GM19351 (cell line): ENCODE measurements around the gene FNTB.

ENCODE experiments used
- ATAC-seq: cut with Tn5 transposase; IDR thresholded peaks from one replicate; pipeline ENCODE4 v1.9.1; 2021; ENCODE audit warnings: mild to moderate bottlenecking, moderate library complexity; ENCODE audit not compliant: unreplicated experiment

FNTB gene

DNA sequence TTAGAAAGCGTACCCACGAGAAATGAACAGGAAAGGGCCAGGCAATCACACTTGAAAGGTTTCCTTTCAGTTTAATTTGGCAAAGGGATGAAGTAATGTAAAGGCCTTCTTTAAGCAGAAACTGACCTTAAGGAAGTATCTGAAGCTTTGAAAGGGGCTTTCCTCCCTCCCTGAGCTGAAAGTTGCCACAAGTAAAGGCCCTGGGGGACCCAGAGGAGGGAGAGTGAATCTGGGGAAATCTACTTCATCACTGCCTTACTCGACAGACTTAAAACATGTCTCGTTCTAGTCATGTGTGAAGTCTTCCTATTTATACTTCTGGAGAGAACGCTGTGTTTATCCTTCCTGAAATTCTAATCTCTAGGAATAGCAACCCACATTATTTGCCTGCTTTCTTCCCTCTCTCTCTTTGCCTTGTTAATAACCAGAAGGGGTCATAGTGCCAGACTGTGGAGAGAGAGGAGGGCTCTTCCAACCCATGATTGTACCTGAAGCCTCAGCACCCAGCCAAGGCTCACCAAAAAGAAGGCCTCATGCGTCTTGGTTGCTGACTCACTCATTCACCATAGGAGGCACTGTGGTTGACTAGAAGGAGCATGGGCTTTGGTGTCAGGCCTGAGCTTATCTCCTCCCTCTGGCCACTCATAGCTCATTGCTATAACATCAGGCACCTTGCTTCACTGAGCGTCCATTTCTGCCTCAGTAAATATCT lies 33.9 kb upstream of the FNTB start:
- ATAC-seq, result peak; percentile 89

DNA sequence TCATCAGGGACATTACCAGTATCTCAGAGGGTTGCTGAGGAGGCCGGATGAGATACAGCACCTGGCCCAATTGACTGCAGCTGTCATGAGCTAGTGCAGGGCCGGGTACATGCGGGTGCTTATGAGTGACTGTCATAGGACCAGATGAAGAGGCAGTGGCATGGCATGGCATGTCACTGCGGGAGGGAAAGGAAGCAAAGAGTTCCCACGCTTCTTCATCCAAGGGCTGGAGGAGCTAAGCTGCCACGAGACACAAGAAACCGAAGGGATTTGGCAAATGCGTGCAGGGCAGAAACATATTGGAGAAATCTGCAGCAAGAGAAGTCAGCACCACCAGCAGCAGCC lies 33.4 kb upstream of the FNTB start:
- no peak for ATAC-seq

DNA sequence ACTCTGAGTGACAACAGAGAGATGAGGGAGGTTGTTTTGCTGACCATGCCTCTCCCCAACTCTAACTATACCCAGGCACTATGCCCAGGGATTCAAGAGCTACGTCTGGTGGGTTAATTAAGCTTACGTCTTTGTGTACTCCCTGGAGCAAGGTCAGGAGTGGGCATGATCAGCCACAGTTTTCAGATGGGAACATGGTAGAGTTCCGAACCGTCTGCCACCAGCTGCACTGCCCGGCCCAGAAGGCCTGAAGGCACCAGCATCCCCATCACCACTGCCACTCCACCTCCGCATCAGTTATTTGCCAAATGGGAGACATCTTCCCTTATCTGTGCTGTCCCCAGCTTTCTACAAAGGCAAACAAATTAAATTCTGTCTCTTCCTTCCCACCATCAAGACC lies 33.0 kb upstream of the FNTB start:
- ATAC-seq, result no peak

DNA sequence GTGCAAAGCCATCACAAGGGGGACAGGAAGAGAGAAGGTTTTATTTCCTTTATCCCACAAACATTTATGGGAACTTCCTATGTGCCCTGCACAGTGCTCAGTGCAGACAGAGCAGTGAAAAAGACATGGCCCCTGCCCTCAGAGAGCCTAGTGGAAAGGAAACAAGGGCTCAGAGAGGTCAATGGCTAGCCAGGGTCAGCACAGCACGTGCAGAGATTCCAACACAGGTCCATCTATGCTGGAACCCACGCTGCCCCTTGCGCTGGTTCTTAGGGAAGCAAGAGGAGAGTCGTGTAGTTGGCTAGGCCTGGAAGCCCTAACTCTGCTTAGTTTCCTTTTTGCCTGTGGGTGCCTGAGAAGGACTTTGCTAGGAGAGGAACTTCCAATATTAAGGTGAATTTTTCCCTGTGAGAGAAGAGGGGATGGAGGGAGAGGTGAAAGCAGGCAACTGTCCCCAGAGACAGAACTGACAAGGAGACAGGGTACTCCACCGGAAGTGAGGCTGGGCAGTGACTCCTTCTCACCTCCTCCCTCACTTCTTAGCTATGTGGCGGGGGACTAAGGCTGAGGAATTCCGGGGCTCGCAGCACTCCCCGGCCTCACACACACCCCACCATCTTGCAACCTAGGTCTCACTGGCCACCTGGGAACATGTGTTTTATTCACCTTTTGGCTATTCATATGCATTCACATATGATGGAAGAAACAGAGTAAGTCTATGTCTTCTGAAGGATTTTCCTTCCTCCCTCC lies 32.0 kb upstream of the FNTB start:
- no peak for ATAC-seq

DNA sequence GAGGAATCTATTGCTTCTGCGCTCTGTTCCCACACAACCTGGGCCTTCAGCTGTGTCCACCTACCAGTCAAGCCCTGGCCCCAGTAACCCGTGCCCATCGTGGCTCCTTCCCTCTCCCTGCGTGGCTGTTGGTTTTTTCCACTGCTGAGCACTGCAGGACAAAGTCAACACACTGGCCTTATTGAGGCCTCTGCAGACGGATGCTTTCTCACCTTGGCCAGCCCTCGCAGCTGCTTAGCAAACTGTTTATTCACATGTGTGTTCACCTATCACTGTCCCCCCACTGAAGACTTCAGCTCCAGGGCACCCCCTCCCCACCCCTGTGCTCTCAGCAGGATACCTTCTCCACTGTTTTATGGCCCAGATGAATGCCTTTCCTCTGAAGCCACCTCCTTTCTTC lies 31.4 kb upstream of the FNTB start:
- ATAC-seq, result no peak

DNA sequence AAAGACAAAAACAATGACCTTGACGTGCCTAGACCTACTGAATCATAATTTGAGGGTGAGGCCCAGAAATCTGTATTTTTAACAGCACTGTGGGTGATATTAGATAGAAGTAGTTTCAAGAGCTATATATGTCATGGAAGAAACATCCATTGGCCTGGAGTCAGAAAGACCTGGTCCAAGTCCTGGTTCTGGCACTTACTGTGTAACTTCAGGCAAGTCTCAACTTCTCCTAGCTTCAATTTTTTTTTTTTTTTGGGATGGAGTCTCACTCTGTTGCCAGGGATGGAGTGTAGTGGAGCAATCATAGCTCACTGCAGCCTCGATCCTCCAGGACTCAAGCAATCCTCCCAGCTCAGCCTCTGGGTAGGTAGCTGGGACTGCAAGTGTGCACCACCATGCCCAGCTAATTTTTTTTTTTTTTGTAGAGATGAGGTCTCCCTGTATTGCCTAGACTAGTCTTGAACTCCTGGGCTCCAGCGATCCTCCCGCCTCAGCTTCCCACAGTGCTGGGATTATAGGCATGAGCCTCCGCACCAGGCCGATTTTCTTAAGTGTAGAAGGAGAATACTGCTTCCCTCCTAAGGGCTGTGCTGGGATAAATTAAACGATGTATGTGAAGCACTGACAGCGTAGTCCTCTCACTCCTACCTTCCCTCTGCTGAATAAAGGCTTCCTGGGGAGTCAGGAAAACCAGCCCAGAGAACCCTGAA lies 29.8 kb upstream of the FNTB start:
- ATAC-seq, result no peak

DNA sequence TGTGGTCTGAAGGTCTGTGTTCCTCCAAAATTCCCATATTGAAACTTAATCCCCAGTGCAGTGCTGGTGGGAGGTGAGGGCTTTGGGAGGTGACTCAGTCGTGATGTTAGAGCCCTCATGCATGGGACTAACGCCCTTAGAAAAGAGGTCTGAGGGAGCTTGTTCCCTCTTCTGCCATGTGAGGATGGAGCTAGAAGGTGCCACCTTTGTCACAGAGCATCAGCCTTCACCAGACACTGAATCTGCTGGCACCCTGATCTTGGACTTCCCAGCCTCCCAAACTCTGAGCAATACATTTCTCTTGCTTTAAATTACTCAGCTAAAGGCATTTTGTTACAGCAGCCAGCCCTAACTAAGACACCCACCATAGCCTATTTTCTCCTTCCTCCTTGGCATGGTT lies 28.5 kb upstream of the FNTB start:
- no peak for ATAC-seq

DNA sequence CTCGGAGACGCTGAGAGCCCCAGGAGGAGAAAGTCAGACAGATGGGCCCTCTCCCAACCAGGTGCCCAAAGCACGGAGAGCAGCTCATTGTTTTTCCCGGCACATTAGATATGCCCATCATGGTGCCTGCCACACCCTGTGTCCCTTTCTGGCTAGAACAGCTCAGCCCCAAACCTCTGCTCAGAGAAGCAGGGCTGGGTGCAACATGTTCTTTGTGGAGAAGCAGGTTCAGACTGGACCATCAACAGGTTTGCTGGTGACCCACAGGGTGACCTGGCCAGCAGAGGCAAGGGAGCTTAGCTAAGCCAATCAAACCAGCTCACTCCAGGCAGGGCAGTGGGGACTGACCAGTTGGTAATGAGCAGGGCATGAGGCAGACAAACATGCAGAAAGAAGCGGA lies 28.0 kb upstream of the FNTB start:
- ATAC-seq, result no peak

DNA sequence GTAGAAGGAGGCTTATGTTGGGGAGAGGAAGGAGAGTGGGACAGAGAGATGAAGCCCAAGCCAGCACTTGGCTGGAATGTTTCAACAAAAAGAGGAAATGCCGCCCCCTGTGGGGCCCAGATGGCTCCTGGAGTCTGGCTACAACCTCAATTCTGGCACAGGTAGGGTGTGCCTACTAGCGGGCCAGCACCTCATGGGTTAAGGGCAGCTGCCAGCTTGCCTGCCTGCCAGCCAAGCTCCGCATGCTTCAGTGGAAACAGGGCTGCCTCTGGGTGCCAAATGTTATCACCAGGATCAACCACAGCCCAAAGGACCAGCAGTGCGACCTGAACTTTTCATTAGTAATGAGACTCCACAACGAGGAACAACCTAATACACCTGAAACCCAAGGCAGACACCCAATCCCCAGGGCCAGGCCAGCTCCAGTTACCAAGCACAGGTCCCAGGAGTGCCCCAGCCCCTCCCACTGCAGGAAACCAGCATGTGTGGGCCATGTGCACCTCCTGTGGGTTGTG lies 25.9 kb upstream of the FNTB start:
- no peak for ATAC-seq

DNA sequence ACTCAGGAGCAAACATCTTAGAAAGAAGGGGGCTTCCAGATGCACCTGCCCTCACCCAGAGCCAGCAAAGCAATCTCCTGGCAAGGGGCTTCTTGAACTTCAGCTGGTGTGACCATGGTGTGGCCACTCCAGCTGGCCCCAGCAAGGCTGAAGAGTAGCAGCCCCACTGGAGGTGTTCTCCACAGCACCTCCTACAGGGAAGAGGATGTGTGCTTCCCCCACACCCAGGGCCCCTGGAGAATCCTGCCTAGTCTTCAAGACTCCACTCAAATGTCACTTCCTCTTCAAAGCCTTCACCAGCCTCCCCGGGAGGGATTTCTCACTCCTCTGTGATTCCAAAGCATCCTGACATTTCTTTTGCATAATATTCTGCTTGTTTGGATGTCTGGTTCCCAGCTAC lies 23.1 kb upstream of the FNTB start:
- no peak for ATAC-seq

DNA sequence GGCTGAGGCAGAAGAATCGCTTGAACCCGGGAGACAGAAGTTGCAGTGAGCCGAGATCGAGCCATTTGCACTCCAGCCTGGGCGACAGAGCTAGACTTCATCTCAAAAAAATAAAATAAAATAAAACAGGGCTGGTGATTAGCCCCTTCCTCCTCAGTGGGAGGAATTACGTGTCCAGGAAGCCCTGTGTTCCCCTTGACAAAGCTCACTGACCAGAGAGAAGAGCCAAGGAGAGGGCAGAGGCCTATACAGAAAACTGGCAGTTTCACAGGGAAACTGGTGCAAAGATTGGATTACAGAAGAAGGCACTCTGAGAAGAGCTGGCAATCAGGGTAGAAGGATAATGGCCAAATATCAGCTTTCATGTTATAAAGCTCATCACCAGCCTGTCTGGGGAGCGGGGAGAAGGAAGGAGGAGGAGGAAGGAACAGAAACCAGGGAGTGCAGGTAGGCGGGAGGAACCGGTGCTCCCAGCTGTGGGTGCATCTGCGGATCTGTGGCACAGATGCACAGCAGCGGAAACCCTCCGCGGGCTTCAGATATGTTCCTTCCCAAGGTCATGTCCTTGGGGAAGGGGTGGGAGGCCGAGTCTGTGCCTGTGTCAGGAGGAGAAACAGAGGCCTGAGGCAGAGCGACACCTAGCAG lies 21.2 kb upstream of the FNTB start:
- no peak for ATAC-seq

DNA sequence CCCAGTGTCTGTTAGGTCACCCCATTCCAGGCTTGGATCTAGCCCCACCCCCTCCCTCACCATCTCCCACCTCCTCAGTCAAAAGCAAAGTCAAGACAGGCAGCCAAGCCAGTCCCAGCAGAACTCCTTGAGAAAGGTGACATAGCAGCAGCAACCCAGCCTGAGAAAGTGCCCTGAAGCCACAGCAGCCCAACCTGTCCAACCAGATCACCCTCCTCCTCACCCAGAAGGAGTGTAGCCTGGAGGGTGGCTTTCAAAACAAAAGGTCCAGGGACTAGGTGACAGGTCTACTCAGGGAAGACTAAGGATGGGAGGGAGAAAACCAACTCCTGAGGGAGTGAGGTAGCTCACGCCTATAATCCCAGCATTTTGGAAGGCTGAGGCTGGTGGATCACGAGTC lies 19.7 kb upstream of the FNTB start:
- no peak for ATAC-seq

DNA sequence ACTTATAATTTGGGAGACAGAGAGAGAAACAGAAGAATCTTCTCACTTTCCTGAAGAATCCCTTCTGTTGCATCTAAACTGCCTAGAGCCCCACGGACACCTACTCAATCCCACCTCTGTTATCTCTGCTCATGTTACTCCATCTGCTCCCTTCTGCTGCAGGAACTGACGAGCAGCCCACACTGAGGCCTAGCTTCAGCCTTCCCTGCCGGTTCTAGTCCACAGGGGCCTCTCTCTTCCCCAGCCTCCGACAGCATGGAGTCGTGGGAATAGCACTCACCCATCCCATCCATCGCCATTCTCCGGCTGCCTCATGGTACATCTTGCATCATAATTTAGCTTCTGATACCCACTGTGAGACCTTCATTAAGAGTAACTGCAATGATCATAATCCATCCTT lies 18.5 kb upstream of the FNTB start:
- no peak for ATAC-seq

DNA sequence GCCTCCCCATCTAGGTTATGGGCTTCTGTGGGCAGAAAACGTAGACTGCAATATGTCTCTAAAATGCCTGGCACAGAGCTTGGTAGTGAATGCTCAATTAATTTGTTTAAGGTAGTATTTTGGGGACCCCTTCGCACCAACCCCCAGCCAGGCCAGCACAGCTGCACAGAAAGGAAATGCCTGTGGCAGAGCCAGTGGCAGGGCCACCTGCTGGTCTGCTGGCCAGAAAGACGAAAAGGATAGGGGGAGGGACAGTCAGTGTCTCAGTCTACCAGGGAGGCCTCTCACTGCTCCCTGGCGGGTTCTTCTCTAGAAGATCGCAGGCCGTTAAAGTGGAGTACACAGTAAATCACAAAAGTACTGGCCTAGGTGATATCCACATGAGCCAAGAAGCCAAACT lies 18.0 kb upstream of the FNTB start:
- no peak for ATAC-seq

DNA sequence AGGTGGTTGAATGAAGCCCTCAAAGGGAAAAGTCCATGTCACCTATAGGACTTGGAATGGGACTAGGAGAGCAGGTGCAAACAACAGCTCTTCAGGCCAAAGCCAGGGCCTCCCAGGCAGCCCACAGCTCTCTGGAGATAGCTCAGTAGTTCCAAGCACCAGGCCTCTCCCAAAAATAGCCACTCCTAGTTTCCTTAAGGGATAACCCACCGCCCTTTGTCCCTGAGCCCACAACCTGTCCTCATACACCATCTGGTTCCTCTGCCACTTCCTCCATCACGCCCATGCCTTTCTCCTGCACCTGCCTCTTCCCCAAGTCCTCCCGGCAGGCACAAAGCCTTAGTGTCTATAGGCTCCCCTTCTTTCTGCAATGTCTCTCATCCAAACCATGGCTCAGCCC lies 16.7 kb upstream of the FNTB start:
- ATAC-seq, result no peak

DNA sequence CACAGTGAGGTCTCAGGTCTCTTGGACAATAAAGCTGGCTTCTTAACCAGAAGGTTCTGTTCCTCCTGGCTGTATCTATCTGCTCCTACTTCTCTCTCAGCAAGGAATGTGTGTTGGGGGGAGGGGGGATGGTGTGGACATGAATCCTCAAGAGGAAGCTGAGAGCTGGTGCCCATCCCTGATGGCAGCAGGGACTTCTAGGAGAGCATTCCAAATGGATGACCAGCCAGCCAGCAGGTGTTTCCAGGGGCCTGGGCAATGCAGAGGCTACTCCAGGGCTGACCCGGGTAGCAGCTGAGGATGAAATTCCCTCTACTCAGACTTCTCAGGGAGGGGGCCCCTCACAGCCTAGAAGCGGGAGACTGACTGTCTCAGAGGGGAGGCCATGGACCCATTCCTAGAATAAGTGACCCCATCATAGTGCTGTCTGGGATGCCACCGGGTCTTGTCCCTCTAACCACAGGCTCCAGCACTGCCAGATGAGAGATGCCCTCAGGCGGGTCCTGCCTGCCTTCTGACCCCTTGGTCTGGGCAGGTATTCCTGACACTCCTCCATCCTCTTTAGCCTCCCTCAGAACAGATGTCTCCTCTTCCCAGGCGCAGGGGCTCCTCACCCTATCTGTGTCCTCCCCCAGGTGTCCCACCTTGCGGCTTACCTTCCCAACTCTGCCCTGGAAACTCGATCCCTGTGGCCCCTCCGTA lies 15.8 kb upstream of the FNTB start:
- ATAC-seq, result no peak

DNA sequence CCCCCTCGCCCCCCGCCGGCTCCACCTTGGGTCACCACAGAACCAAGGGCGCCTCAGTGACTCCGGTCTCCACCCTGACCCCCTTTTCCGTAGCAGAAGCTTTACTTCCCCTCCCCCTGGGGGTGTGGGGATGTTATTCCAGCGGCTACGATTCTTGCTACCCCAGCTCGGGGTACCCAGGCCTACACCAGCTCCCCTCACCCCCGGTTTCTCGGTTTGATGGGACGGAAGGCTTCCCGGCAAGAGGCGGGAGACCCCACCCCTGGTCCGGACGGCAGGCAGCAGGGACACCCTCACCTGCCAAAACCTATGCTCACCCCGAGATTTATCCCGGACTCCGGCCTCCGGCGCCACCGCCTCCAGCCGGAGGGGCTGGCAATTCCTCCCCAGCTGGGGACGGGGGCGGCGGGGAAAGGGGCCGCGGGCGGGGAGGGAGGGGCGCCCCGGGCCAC lies 15.2 kb upstream of the FNTB start:
- no peak for ATAC-seq

DNA sequence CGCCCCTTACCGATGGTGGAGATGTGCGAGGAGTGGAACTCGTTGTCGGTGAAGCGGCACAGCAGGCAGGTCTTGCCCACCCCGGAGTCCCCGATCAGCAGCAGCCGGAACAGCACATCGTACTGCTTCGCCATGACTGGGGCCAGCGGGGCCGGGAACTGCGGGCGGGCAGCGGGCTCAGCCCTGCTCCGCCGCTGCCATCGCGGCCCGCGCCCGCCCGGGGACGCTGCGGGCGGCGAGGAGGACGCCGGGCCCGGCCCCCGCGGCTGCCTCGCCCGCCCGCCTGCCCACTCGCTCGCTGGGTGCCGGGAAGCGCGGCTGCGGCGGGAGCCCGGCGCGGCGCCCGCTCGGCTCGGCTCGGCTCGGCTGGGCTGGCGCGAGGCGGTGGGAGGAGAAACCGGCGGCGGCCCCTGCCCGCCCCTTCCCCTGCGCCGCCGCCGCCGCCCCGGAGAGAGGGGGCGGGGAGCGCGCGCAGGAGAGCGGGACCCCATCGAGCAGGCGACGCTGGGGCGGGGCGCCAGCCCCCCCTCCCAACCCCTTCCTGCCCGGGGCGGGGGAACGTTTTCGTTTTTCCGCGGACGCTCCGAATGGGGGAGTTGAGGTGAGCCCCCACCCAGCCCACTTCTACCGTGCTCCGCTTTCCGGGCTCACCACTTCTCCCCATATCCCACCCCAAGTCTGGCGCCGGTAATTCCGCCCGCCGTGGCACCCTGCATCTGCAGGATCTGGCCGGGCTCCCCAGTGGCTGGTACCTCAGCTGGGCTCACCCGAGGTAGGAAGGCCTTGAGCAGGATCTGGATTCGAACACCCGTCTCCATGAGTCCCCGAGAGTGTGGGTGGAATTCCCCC lies 14.5 kb upstream of the FNTB start, which contains the start of gene RAB15:
TSS of gene RAB15 (minus strand) at position 394 of the 849 bp plus-strand sequence. CDS start at position 134, 260 bp downstream.
- peak; percentile 57 for ATAC-seq

DNA sequence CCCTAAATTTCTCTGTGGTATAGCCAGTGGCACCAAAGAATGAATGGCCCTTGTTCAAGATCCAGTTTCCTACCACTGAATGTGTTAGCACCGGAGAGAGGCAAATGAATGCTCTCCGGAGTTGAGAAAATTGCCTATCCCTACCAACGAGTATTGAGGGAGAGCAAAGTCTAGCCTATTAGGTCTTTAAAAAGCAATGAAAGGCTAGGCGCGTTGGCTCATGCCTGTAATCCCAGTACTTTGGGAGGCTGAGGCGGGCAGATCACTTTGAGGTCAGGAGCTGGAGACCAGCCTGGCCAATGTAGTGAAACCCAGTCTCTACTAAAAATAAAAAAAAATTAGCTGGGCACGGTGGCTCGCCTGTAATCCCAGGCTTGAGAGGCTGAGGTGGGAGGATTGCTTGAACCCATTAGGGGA lies 13.7 kb upstream of the FNTB start:
- no peak for ATAC-seq

DNA sequence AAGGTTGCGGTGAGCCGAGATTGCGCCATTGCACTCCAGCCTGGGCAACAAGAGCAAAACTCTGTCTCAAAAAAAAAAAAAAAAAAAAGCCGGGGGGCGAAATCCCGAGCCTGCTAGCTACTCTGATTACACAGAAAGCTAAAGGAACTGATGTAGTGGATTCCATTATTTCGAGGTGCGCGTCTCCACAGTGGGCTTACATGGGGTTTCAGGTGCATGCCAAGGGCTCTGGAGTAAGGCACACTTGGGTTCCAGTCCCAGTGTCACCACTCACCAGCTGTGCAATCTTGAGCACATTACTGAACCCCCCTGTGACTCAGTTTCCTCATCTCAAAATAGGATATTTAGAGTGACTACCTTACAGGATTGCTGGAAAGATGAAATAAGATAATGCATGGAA lies 12.9 kb upstream of the FNTB start:
- ATAC-seq, result no peak
